ENCODE data around the gene ZER1.

GRCh38 chr9:128715436-128715750, 56.3 kb downstream of the ZER1 start:
- TF ChIP-seq POLR2A (IDR thresholded peaks at IDR 0.05), result no peak
- no peak for TF ChIP-seq CTCF (IDR thresholded peaks at IDR 0.05)
- no peak for TF ChIP-seq POLR2AphosphoS5 (IDR thresholded peaks at IDR 0.05)

All from breast epithelium (tissue), 3 donors.